ENCODE measurements around the gene RUNX2.

GRCh38 chr6:45710304-45710821, 382.2 kb downstream of the RUNX2 start:
- TF ChIP-seq TOX (CRISPR knock-in tag; IDR thresholded peaks at IDR 0.05; ENCODE audit: borderline replicate concordance) (no peak), POU6F1 (CRISPR knock-in tag; IDR thresholded peaks at IDR 0.05; ENCODE audit: borderline replicate concordance, low read depth) (no peak), ZFP3 (CRISPR knock-in tag; IDR thresholded peaks at IDR 0.05) (no peak), PATZ1 (CRISPR knock-in tag; IDR thresholded peaks at IDR 0.05; ENCODE audit: borderline replicate concordance) (no peak), RARB (CRISPR knock-in tag; IDR thresholded peaks at IDR 0.05) (no peak), ZNF565 (CRISPR knock-in tag; conservative IDR thresholded peaks at IDR 0.05; ENCODE audit: low read depth) (no peak), ZNF8 (CRISPR knock-in tag; IDR thresholded peaks at IDR 0.05) (no peak), PPARA (CRISPR knock-in tag; IDR thresholded peaks at IDR 0.05; ENCODE audit: borderline replicate concordance) (no peak), OSR1 (CRISPR knock-in tag; IDR thresholded peaks at IDR 0.05) (no peak)
